Measurements from ENCODE around the gene SPATS2. TPM values are rescaled to one million over a fixed set of nuclear protein-coding genes. Genes with fewer than 3 reads are reported as not detected.

Gene SPATS2
- polyA plus RNA-seq, 1 of the 3 experiments (the other 2 are of a cell fraction) = 72.9 TPM

GRCh38 chr12:49334226-49334625 is 33.0 kb upstream of the SPATS2 start:
- ChIA-PET CTCF (interaction anchor here (2.7 to 15.9 kb wide), 5 partner anchors 13 to 180 kb away, joined by 12 to 658 read pairs (median 54); partner anchors contain the start of genes DNAJC22 and PRPH), POLR2A (interaction anchor here (2.0 kb wide), 1 partner anchor 12 kb away, joined by 6 read pairs; the partner anchor contains the start of gene TROAP)

More at GRCh38 chr12:49334226-49334625, 33.0 kb upstream of the SPATS2 start:
- H3F3A ChIP-seq (replicated peaks; ENCODE audit: insufficient read depth) = peaks cover 9% of the 10 kb centered on the region
- H3K4me3 ChIP-seq (ENCODE audit: low read depth in 2 of 2, low read length in 1 of 2) = no peak overlapping the region
- H3K27ac ChIP-seq (ENCODE audit: low read depth in 2 of 2, low read length in 1 of 2) = no peak overlapping the region
- no peak overlapping the region for H3K4me2 ChIP-seq
- H3K9me3 ChIP-seq = no peaks in the 10 kb centered on the region
- H3K79me2 ChIP-seq (ENCODE audit: insufficient read depth) = no peaks in the 10 kb centered on the region
- no peaks in the 10 kb centered on the region for H4K20me1 ChIP-seq (ENCODE audit: insufficient read depth)
- 94% methylated on average over 19 of the region's 19 CpGs for WGBS (ENCODE audit: low lambda C conversion rate)
- TF ChIP-seq REST (IDR thresholded peaks at IDR 0.05; ENCODE audit: low read depth, low read length) (no peak), SIN3A (IDR thresholded peaks at IDR 0.05; ENCODE audit: borderline replicate concordance, low read depth, low read length) (no peak), YY1 (IDR thresholded peaks at IDR 0.05; ENCODE audit: low read depth) (no peak), RFX5 (IDR thresholded peaks at IDR 0.05; ENCODE audit: low read length) (no peak), TAF1 (IDR thresholded peaks at IDR 0.05; ENCODE audit: borderline replicate concordance, low read depth, low read length) (no peak), RAD21 (IDR thresholded peaks at IDR 0.05; ENCODE audit: low read length) (no peak), TCF12 (IDR thresholded peaks at IDR 0.05) (no peak), EP300 (IDR thresholded peaks at IDR 0.05; ENCODE audit: borderline replicate concordance in 1 of 2, low read depth in 1 of 2, low read length in 1 of 2) (no peak), MEF2A (IDR thresholded peaks at IDR 0.05; ENCODE audit: borderline replicate concordance, low read depth) (no peak), USF1 (IDR thresholded peaks at IDR 0.05; ENCODE audit: borderline replicate concordance, low read depth) (no peak), NFIC (IDR thresholded peaks at IDR 0.05; ENCODE audit: borderline replicate concordance) (no peak), RCOR1 (IDR thresholded peaks at IDR 0.05; ENCODE audit: low read length) (no peak), GABPA (IDR thresholded peaks at IDR 0.05; ENCODE audit: low read depth) (no peak), CTCF (IDR thresholded peaks at IDR 0.05) (no peak), MAX (IDR thresholded peaks at IDR 0.05; ENCODE audit: low read depth) (no peak), PBX3 (IDR thresholded peaks at IDR 0.05) (no peak), FOXJ3 (CRISPR knock-in tag; IDR thresholded peaks at IDR 0.05) (no peak)
- no peaks in the 10 kb centered on the region for H3K27me3 ChIP-seq (ENCODE audit: insufficient read depth)
- peaks cover 0 to 13% of the 10 kb centered on the region in 2 experiments for H3K36me3 ChIP-seq (replicated peaks in 1 of 2; ENCODE audit: control insufficient read depth in 1 of 2, insufficient read depth in 2 of 2, low read length in 1 of 2)
- H3K9me2 ChIP-seq = no peaks in the 10 kb centered on the region
- no peak overlapping the region for H2AFZ ChIP-seq (ENCODE audit: low read depth)
- no peak for DNase-seq
- H3K4me1 ChIP-seq (ENCODE audit: control insufficient read depth in 1 of 2, insufficient read depth in 2 of 2, low read depth in 1 of 2, low read length in 1 of 2) = peaks cover 0 to 3% of the 10 kb centered on the region in 2 experiments; a peak in 1 of 4 replicates
- no peak overlapping the region for H3K9ac ChIP-seq
